Right renal pelvis (tissue), 4 donors: ENCODE measurements around the gene KRTAP20-2. TPM values are rescaled to one million over a fixed set of nuclear protein-coding genes. Genes with fewer than 3 reads are reported as not detected.

Source experiments
- DNase-seq, 4 donors: peaks; one replicate each; pipeline ENCODE4 v3.0.0-alpha.2; 2013; ENCODE audit warnings: low read depth in 4 of 4, low spot score in 3 of 4, missing footprints in 1 of 4
- polyA plus RNA-seq, 4 donors: library from polyadenylated mRNA; unstranded; fragments of 120-200 nt; gene quantifications; one replicate each; pipeline ENCODE4 v1.2.1, GENCODE V29; 2013; ENCODE audit not compliant: insufficient read length in 4 of 4

The KRTAP20-2 gene
- polyA plus RNA-seq, 4 donors = not detected

DNA sequence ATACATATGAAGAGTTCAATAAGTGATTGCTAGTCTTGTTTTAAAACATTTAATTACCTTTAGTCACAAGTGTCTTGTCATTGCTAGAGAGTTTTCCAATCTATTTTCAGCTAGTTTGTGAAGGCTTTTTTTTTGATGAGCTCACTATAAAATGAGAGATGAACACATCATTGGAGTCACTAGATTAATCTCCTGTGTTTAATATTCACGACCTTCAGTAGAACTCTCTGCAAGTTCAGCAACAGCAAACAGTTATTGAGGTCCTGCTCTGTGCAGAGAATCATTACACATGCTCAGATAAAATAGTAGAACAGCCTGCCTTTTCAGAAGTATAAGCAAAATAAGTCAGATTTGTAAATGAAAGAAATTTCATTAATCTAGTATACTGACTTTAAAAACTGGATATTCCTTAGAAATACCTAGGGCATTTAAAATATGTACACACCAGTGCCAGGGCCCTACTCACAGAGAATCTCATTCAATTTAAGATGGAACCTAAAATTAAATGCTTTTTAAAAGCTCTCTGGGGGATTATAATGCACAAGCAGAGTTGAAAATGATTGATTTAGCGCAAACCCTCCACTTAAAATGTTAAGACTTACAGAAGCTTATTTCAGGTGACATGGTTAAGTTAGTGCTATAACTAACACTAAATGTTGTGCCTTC is 38.1 kb downstream of the KRTAP20-2 start:
- DNase-seq = no peak

DNA sequence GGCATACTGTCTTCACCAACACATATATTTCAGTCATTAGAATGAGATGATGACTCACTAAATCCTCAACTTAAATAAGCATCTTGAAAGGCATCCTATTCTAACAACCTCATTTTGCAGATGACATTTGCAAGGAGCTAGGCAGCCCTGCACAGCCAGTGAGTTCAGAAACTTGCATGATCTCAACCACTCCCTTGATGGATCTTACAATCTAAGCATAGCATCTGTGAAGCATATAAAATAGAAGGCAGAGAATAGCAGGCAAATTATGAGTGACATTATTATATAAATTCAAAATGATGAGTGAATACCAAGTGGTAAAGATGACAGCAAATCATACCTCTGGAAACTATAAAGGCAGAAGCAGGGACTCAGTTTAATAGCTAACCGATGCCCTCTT is 39.3 kb downstream of the KRTAP20-2 start:
- no peak for DNase-seq

DNA sequence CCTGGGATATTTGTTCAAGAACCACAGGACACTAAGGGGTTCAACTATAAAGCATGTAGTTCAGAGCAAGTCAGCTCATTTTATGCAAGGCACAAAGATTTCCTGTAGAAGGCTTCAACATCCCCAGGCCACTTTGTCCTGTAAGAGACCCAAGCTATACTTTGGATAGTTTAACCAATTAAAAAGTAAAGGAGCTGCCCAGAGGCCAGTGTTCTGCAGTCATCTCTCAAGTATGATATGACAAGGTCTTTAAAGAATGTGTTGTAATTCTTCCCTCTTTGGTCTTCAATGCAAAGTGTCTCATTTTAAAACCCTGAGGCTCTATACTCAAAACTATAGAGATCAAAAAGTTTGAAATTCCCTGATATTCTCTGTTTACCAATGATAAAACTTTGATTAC is 41.7 kb downstream of the KRTAP20-2 start:
- no peak for DNase-seq

GRCh38 chr21:30680586-30680985 is 45.6 kb downstream of the KRTAP20-2 start:
- DNase-seq = no peak

DNA sequence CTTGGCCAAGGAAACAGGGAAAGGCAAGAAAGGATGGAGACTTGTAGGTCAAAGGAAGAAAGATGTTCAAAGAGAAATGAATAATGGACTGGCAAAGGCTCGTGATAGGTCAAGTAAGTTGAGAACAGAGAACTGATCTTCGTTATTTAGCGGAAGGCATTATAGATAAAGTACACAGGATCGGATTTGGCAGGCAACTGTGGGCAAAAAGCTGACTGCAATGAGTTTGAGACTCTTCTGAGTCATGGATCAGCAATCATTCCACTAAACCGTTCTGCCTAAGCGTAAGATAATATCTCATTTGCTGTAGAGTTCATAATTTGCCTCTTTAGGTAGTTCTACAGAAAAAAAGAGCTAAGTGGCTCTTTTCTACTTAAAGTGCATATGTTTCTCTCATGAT is 49.5 kb downstream of the KRTAP20-2 start:
- no peak for DNase-seq

Other genes starting within 250 kb of the KRTAP20-2 start
- not detected for gene KRTAP13-1, start 239.2 kb upstream of the KRTAP20-2 start, polyA plus RNA-seq
- not detected for gene KRTAP13-3, start 209.3 kb upstream of the KRTAP20-2 start, polyA plus RNA-seq
- not detected for gene KRTAP13-4, start 205.0 kb upstream of the KRTAP20-2 start, polyA plus RNA-seq
- not detected for gene KRTAP15-1, start 194.9 kb upstream of the KRTAP20-2 start, polyA plus RNA-seq
- gene KRTAP19-1, start 154.8 kb upstream of the KRTAP20-2 start, polyA plus RNA-seq = not detected
- not detected for gene KRTAP19-2, start 147.8 kb upstream of the KRTAP20-2 start, polyA plus RNA-seq
- gene KRTAP19-3, start 143.2 kb upstream of the KRTAP20-2 start, polyA plus RNA-seq = not detected
- not detected for gene KRTAP19-4, start 138.0 kb upstream of the KRTAP20-2 start, polyA plus RNA-seq
- gene KRTAP19-5, start 133.1 kb upstream of the KRTAP20-2 start, polyA plus RNA-seq = not detected
- gene KRTAP19-6, start 93.3 kb upstream of the KRTAP20-2 start, polyA plus RNA-seq = not detected
- not detected for gene KRTAP19-7, start 73.9 kb upstream of the KRTAP20-2 start, polyA plus RNA-seq
- not detected for gene KRTAP22-2, start 44.8 kb upstream of the KRTAP20-2 start, polyA plus RNA-seq
- not detected for gene KRTAP6-3, start 42.8 kb upstream of the KRTAP20-2 start, polyA plus RNA-seq
- gene KRTAP6-2, start 36.3 kb upstream of the KRTAP20-2 start, polyA plus RNA-seq = not detected
- not detected for gene KRTAP22-1, start 34.1 kb upstream of the KRTAP20-2 start, polyA plus RNA-seq
- not detected for gene KRTAP6-1, start 21.3 kb upstream of the KRTAP20-2 start, polyA plus RNA-seq
- not detected for gene KRTAP20-1, start 18.8 kb upstream of the KRTAP20-2 start, polyA plus RNA-seq
- gene KRTAP20-4, start 14.6 kb upstream of the KRTAP20-2 start, polyA plus RNA-seq = not detected
- gene KRTAP20-3, start 7.7 kb downstream of the KRTAP20-2 start, polyA plus RNA-seq = not detected
- not detected for gene KRTAP21-3, start 83.6 kb downstream of the KRTAP20-2 start, polyA plus RNA-seq
- gene KRTAP21-2, start 112.1 kb downstream of the KRTAP20-2 start, polyA plus RNA-seq = not detected
- not detected for gene KRTAP21-1, start 120.2 kb downstream of the KRTAP20-2 start, polyA plus RNA-seq
- gene KRTAP8-1, start 178.1 kb downstream of the KRTAP20-2 start, polyA plus RNA-seq = not detected
- gene KRTAP7-1, start 194.6 kb downstream of the KRTAP20-2 start, polyA plus RNA-seq = not detected
- not detected for gene KRTAP11-1, start 246.4 kb downstream of the KRTAP20-2 start, polyA plus RNA-seq